ENCODE results near the gene ASPA.
"Not testable (repeated sequence)": the region's sequence is repeated elsewhere in the genome, so short reads cannot be mapped to it uniquely, and the experiment has no call there.

The ASPA gene

DNA sequence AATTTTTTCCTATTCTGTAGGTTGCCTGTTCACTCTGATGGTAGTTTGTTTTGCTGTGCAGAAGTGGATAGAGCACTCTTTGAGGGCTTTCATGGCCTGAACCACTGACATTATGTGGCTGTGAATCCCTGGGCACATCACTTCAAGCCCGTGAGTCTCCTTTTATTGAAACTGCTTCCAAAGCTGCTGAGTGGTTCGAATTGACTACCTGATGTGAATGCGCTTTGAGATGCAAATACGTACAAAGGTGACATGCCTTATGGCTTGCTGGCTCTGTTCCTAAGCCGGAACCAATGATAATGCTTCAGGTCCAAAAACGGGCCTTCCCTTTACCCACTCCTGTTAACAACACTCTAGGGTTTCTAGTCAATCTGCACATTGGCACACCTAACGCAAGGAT, 34.3 kb downstream of the ASPA start:
- no peak for FAIRE-seq

DNA sequence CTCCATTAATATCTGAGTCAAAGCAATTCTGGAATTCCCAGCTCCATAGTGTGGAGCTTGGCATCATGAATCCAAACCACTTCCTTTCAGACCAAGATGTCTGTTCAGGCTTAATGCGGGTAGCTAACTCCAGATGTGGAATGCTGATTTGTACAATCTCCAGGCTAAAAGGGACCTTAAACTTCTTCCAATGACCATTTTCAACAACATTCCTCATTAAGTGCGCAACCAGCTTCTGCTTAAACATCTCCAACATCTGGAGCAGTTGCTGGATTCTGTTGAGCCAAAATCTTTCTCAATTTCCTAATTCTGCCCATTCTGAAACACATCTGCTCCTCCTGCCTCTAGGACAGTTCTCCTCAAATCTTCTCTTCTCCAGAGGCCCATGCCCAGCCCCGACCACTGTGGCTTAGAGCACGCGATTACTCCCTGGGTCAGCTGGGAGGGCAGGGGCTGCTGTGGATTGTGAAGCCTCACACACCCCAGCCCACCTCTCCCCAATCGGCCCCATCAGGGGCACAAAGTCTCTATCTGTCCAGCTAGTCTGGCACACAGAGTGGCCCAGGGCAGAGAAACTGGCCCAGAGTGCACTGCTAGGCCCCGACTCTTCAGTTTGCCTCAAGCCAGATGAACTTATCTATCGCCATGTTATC, 36.2 kb downstream of the ASPA start:
- no peak for FAIRE-seq

DNA sequence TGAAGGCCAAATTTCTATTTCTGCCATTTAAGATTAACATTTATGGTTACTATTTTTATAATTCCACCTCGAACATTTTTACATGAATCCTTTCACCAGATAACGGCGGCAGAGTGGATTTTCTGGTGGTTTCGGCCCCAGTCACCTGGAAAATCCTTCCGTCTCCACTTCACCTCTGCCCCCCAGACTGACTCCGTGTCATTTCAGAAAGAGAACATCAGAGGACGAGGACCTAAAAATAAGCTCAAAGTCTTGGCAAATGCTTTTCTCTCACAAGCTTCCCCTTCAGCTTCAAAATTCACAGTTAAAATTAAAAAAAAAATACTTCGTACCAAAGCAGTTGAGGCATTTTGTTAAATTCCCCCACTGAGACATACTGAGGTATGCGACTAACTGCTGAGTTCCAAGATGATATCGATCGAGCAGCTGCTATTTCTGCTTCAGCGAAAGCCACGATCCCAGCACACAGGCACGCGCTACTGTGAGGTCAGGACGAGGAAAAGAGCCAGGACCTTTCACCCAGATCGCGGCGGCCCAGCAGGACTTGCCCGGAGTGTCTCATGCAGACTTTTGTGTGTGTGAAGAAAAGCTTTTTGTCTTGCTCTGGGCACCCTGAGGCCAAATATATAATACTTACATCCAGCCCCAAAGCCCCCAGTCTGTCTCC, 36.8 kb downstream of the ASPA start:
- FAIRE-seq: no peak

DNA sequence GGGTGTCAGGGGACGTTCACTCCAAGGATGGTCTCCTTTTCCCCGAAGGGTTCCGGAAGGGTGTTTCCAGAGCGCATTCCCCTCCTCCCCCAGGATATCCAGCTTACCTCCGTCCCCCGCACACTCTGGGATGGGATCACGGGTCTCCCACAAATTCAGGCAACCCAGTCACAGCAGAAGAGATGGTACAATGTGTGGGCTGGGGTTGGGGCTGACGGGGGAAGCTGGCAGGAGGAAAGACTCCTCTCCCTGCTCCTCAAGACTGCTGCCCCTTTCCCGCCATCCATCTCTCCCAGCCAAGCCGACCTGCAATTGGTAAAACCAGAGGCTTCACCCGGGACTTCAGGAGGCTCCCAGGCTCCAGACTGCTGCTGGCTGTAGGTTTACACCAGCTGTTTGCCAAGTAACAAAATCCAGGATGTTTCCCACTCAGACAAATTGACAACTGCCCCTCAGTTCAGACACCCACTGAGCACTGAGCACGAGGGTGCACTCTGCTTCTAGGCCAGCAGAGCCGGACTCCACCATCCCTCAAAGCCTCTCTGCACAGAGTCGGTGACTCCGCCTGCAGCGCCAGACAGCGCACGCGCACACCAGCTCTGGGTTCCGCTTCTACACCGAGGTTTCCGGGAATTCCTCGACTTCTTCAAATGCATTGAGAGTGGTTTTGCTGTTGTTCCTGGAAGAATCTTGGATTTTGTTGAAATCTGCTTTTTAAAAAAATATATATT, 37.7 kb downstream of the ASPA start:
- FAIRE-seq: no peak

DNA sequence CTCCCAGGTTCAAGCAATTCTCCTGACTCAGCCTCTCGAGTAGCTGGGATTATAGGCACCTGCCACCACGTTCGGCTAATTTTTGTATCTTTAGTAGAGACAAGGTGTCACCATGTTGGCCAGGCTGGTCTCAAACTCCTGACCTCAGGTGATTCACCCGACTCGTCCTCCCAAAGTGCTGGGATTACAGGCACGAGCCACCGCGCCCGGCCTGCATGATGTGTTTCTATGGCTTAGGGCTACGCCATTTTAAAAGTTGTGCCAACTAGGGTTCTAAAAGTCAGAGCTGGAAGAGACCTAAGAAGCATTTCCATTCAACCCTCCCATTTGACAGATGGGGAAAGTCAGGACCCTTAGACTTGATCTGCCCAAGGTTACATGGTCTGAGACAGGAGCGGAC, 38.4 kb downstream of the ASPA start:
- not testable (repeated sequence) for FAIRE-seq

DNA sequence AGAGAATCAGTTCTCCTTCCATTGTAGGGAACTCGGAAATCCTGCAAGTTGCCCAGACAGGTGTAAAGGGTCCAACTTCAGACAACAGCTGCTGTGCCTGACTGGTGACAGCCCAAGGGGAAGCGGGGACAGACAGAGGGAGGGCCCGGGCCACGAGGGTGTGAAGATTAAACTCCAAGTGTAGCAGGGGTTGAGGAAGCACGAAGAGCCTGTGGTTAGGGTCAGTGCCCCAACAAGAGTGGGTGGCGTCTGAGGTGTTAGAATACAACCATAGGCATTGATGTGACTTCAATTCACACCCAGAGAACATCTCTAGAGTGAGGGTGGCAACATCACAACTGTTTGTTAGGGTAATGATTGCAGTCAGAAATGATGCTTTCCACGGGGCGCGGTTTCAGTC, 39.1 kb downstream of the ASPA start:
- no peak for FAIRE-seq

DNA sequence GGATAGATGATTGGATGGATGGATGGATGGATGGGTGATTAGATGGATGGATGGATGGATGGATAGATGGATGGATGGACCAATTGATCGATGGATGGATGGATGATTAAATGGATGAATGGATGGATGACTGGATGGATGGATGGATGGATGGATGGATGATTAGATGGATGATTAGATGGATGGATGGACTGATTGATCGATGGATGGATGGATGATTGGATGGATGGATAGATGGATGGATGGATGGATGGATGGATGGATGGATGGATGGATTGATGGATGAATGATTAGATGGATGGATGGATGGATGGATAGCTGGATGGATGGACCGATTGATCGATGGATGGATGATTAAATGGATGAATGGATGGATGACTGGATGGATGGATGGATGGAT, 43.7 kb downstream of the ASPA start:
- FAIRE-seq: not testable (repeated sequence)

DNA sequence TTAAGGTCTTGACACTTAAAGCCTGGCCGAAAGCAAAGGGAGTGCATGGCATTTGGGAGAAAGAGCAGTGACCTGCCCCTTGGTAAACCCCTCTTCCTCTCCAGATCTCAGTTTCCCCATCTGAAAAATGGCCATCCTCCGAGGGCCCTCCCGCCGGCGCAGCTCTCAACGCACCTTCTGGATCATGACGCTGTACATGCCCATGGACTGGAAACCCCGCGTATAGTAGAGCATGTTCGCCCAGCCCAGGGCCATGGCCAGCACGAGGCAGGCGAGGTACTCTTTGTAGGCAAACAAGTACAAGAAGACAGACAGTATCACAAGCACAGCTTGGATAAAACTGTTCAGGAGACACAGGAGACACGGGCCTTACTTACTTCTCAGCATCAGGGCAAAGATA, 48.2 kb downstream of the ASPA start:
- FAIRE-seq: no peak

DNA sequence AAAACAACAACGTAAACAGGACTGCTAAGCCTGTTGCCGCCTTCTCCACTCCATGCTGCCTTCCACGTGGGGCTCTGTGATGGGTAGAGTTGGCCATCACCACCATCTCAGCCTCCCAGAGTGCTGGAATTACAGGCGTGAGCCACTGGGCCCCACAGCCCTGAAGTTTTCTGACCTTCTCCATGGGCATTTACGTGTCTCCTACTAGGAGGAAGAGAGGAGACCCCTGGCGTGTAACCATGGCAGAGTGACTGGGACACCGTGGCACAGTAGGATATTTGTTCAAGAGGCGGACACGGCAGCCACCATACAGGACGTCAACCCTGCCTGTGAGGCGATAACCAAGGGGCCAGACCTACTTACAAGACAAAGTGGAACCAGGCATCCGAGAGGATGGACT, 50.7 kb downstream of the ASPA start:
- no peak for FAIRE-seq

DNA sequence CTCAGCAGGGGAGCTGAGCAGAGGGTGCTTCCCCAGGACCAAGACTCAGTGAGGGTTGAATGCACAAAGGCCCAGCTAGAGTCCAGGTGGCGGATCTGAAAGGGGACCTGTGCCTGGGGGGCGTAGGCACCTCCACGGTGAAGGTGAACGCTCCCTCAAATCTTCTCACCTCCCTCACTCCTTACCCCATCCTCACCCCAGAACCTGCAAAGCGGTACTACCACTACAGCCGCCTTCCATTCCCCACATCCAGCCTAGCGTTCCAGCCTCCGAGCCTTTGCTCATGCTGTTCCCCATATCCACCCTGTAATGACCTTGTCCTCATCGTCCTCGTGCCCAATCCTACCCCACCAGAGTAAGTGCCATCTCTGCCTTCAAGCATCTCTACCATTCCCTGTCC, 51.2 kb downstream of the ASPA start:
- FAIRE-seq: no peak

DNA sequence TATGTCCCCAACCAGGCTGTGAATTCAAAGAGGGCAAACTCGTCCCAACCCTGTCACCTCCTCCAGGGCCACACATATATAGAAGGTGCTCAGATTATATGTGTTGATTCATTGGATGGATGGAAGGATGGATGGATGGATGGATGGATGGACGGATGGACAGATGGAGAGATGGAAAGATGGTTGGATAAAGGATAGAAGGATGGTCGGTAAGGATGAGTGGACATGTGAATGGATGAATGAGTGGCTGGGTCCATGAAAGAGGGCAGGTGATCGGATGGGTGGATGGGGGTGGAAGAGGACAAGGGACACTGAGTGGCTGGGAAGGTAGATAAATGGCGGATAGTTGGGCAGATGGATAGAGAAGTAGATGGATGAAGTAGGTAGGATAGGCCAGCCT, 51.7 kb downstream of the ASPA start:
- FAIRE-seq: no peak

DNA sequence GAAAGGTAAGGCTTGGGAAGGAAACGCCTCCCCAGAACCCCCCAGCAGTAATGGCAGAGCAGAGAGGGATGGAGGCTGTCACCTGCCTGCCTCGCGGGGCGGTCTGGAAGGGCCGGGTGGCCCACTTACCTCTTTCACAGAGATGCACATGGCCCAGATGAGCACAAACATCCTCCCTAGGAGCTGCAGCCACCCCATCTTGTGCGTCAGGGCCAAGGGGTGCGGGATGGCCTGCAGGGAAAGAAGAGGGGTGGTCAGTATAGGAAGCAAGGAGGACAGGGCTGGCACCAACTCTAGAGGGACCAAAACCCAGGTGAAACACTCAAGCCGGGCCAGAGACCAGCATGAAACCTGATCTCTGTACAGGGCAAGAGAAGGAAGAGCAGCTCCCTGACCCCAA, 52.1 kb downstream of the ASPA start:
- no peak for FAIRE-seq

DNA sequence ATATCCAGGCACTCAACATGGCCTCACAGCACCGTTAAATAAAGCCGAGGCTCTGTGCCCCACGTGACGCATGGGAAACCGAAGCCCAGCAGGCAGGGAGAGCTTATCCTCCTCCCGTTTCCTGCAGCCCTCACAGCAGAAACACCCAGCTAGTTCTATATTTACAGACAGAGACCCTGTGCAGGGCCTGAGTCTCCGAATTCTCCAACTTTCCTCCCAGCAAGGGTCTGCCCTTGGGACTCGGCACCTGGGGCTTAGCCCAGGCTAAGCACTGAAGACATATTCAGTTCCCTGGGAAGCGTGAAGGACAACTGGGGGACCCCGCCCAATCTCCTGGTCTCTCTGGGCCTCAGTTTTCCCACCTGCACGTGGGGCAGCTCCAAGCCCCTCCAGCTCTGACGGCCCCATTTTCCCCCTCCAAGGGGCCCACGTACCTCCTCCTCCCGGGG, 52.6 kb downstream of the ASPA start:
- no peak for FAIRE-seq

DNA sequence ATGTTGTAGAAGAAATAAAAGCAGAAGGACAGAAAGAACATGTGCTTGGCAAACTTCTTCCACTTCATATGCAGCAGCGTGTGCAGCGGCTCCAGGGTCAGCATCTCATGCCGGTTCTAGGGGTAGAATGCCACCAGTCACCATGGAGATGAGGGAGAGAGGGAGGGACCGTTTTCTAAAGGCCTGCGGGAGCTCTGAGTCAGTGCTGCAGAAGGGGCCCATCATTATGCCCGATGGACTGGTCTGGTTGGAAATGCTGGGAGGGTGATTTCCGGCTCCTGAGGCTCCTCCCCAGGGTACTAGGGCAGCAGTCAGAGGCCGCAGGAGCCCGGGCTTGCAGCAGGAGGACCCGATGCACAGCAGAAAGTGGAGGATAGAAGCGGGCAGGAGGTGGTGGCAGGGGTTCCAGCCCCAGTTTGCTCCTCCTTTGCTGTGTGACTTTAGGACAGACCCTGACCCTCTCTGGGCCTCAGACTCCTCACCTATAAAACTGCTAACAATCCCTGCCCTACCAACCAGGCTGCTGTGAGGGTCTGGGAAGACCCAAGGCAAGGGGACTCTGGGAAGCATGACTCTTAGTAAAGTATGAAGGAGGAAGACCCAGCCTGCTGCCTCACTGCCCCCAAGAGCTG, 53.2 kb downstream of the ASPA start:
- FAIRE-seq: no peak

DNA sequence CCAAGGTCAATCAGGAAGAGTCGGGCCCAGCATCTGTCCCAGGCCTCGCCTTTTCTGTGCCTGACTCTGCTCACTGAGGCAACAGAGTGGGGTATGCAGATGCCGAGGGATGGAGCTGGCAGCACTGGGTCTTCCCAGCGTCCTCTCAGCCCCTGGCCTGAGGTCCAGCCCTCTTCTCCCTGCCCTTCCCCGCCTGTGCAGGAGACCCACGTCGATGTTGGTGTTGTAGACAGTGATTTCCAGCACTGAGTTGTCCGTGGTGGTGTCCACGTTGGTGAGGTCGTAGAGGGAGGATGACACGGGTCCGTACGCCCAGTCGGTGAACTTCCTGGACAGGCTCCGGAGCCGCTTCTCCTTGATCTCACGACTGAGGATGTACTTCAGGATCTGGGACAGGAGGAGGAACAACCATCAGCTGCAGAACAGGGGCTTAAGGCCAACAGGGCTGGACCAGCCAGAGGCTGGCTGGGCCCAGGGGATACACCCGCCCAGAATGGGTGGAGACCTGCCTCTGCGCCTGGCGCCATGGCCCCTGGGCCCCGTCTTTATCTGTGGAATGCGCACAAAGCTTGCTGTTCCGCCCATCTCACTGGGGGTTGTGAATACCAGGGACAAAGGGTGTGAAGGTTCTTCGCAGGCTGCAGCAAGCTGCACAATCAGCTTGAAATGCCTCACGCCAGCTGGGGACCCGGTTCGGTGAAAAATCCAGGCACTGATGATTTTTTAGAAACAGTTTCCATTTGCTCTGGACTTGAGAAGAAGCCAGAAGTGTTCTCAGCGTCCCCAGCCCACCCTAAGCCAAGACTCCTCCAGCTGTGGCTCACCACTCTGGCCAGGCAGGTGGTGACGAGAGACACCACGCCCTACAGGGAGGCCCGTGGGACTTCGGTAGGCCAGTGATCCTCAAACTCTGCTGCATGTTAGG, 54.3 kb downstream of the ASPA start:
- FAIRE-seq: no peak

DNA sequence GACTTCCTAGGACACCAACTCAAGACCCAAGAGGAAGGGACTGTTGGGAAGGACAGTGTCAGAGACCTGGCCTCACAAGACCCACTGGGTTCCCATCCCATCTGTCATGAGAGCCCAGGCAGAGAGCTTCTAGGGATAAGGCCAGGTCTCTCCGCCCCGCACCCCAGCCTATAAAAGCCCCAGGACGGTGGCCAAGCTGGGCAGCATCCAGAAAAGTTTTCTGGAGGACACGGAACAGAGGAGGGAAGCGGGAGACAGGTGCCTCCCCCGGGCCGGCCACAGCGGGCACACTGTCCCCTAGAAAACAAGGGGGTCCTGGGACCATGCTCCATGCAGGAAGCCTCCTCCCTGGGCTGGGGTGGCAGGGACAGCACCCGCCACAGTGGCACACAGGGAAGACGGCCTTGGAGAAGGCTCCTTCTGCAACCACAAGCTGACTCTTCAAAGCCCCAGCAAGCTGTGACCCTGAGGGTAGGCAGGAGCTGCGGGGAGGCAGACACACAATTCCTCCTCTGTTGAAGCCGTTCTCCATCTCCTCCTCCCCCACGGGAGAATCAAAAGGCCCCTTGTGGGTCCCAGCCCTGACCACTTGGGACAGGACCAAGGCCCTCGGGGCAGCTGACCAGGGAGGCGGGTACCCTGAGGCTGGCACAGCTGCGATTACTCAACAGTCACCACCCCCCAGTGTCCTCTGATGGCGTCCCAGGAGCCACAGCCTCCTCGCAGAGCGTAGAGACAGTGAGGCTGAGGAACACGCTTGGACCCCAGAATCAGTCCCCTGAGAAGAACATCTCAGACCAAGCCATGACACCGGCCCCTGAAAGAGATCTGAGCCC, 55.7 kb downstream of the ASPA start:
- FAIRE-seq: no peak

DNA sequence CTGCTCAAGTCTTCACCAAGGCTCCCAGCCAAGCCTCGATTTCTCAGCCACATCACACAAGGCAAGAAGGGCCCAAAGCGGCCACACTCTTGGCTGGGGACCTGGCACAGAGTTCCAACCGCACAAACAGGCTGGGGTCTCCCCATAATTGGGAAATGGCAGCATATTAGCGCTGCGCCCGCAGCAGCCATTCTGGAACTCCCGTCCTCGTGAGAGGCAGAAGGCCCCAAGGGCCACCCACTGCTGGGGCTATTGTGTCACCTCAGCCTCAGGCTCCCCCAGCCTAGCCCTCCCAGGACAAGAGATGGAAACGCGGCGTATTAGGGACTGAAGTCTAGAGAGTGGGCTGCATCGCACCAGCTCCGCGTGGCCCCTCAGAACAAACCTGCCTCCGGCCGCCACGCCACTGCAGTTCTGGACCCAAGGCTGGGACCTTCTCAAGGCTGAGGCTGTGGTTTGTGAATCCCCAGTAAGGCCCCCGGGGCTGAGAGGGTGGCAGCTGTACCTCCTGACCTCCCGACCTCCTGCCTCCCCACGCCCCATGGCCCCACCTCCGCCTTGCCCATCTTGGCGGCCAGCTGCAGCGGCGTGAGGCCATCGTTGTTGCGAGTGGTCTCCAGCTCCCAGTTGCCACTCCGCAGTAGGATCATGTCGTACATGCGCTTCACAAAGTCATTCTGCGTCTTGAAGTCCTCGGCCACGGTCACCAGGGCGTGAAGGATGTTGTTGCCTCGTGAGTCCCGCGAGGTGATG, 56.5 kb downstream of the ASPA start:
- no peak for FAIRE-seq

DNA sequence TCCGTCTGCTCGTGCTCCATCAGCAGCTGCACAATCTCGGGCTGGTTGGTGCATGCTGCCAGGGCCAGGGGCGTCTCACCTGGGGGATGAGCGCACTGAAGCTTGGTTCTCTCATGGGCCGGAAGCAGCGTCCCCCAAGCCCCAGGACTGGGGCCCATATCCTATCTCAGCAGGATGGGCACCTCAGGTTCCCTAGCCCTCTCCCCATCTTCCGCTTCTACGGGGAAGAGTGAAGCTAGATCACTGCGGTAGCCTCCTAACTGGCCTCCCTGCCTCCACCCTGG, 57.0 kb downstream of the ASPA start:
- no peak for FAIRE-seq

DNA sequence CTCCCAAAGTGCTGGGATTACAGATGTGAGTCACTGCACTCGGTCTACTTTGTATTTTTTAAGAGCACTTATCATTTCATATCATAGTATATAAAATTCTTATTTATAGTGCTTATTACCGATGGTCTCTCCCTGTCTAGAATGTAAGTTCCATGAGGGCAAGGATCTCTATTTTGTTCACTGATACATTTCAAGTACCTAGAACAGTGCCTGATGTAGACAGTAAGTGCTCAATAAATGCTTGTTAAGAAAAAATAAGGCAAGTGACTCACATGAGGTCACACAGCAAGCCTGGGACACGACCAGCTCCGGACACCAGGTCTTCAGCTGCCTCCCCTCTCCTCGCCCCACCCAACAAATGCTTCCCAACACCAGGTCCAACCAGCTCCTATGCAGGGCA, 58.0 kb downstream of the ASPA start:
- FAIRE-seq: no peak

DNA sequence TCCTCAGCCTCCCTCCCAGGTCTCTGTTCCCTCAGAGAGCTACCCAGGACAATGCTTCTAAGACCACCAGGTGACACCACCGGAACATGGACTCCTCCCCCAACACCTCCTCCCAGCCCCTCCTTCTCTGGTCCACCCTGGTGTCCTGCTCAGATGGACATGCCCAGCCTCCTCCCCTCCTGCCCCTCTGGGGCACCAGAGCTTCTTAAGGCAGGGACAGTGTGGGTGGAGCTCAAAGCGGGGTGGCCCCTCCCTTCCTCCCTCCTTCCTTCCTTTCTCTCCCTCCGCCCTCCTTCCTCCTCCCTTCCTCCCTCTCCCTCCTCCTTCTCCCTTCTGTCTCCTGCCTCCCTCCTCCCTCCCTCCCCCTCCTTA, 59.1 kb downstream of the ASPA start:
- no peak for FAIRE-seq
